ENCODE measurements around the gene GON4L.
"Not testable (repeated sequence)": the region's sequence is repeated elsewhere in the genome, so short reads cannot be mapped to it uniquely, and the experiment has no call there.

GON4L gene

DNA sequence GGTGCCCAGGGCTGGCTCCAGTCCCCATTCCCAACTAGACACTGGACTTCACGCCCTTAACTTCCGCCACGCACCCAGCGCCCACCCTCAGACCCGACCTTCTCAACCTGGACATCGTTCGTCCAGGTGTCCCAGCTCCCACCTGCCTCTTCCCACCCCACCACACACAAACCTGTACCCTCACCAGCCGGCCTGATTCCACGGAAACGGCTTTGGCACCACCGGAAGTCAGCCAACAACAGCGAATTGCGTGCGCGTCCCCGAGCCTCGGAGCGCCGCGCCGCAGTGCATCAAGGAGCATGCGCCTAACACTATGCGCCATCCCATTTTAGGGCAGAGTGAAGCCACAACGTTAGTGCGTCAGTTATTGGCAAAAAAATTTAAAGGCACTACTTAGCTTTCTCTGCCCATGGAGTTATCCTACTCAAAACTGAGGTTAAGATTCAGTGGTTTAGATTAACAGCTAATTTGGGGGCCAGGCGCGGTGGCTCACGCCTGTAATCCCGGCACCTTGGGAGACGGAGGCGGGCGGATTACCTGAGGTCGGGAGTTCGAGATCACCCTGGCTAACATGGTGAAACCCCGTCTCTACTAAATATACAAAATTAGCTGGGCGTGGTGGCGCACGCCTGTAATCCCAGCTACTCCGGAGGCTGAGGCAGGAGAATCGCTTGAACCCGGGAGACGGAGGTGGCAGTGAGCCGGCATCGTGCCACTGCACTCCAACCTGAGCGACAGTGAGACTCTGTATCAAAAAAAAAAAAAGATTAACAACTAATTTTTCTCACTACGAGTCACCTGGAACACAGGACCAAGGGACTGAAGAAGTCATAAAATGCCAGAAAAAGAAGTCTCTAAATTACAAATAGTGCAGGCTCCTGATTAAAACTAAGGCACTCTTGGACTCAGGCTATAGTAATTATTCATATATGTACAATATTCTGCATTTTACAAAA lies at the start of gene GON4L:
Gene GON4L, minus strand, starts transcription at position 240 of the 956 bp plus-strand sequence. CDS start 3,434 bp downstream, outside the sequence.
- peak; percentile 77 to 88 (median 79) for DNase-seq (ENCODE audit: low read depth in 3 of 3)

DNA sequence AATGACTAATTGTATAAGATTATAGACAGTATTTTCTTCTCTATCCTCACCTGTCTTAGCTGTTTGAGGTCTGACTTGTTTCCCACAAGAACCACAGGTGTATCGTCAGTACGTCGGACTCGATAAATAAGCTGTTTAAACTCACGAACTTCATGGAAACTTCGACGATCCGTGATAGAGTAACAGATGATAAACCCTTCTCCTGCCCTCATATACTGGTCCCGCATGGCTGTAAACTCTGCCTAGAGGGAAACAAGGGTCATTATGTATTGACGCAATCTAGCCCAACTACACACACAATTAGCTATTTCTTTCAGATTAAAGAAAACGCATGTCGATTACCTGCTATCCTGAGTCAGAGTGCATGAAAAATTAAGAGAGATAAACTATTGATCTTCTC lies 47.2 kb upstream of the GON4L start:
- DNase-seq (ENCODE audit: low read depth in 3 of 3) = no peak

GRCh38 chr1:155900161-155900560 lies 43.1 kb upstream of the GON4L start:
- DNase-seq (ENCODE audit: low read depth in 3 of 3) = no peak

DNA sequence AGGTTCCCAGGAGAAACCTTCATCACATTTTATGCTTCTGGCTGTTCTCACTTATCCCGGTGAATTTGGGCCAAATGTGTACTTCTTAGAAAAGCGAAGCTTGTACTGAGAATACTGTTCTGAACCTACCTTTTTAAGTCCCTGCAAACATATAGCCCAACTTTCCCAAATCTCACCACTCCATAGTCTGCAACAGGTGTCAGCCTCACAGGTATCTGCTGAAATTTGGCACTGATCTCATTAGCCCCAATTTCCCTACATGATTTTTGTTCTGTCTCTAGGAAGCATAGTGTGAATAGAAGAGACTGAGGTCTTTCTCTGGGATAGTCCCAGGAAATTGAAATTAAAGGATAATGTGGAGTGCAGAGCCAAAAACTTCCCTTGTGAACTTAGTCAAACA lies 42.7 kb upstream of the GON4L start:
- DNase-seq (ENCODE audit: low read depth in 3 of 3) = no peak

GRCh38 chr1:155898888-155899287 lies 41.9 kb upstream of the GON4L start:
- no peak for DNase-seq (ENCODE audit: low read depth in 3 of 3)

- DNase-seq (ENCODE audit: low read depth in 3 of 3) = no peak
These were observed 40.7 kb upstream of the GON4L start for GRCh38 chr1:155897746-155898145.

GRCh38 chr1:155896476-155896875 lies 39.5 kb upstream of the GON4L start:
- DNase-seq (ENCODE audit: low read depth in 3 of 3) = not testable (repeated sequence)

DNA sequence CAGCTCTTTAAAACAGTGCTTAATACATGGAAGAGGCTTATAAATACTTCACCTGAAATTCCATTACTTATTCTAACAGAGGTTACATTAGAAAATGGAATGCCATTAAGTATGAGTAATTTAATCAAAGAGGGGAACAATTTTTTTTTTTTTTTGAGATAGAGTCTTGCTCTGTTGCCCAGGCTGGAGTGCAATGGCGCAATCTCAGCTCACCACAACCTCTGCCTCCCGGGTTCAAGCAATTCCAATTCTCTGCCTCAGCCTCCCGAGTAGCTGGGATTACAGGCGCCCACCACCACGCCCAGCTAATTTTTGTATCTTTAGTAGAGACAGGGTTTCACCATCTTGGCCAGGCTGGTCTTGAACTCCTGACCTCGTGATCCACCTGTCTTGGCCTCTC lies 38.6 kb upstream of the GON4L start:
- DNase-seq (ENCODE audit: low read depth in 3 of 3) = not testable (repeated sequence)

GRCh38 chr1:155893389-155894142 lies 36.6 kb upstream of the GON4L start:
- DNase-seq (ENCODE audit: low read depth in 3 of 3) = no peak

DNA sequence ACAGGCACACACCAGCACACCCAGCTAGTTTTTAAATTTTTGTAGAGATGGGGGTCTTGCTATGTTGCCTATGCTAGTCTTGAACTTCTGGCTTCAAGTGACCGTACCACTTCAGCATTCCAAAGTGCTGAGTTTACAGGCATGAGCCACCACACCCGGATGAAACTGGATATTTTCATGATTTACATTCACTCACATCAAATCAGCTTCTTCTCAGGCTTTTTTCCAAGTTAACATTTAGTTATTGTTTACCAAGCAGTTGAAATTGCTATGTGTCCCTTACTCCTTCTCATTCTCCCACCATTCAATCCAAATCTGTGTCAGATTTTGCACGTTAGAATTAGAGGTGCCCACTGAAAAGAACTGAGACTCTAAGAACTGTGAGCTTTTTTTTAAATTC lies 35.8 kb upstream of the GON4L start:
- no peak for DNase-seq (ENCODE audit: low read depth in 3 of 3)

DNA sequence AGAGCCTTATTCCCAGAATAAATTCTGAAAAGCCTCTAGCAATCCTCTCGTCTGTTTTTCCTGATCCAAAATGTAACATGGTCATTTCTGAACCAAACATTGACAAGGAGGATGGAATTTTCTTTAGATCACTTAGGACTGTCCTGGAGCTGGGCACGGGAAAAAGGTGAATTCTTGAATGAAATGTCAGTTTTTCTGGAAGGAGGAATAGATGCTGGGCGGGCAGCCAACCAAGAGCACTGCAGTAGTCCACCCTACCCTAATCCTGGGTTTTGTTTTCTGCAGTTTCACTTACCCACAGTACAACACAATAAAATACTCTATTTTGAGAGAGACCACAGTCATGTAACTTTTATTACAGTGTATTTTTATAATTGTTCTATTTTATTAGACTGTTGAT lies 33.2 kb upstream of the GON4L start:
- no peak for DNase-seq (ENCODE audit: low read depth in 3 of 3)

- DNase-seq (ENCODE audit: low read depth in 3 of 3) = no peak
These were observed 32.6 kb upstream of the GON4L start for GRCh38 chr1:155889566-155889965.

GRCh38 chr1:155888481-155888880 lies 31.5 kb upstream of the GON4L start:
- no peak for DNase-seq (ENCODE audit: low read depth in 3 of 3)

DNA sequence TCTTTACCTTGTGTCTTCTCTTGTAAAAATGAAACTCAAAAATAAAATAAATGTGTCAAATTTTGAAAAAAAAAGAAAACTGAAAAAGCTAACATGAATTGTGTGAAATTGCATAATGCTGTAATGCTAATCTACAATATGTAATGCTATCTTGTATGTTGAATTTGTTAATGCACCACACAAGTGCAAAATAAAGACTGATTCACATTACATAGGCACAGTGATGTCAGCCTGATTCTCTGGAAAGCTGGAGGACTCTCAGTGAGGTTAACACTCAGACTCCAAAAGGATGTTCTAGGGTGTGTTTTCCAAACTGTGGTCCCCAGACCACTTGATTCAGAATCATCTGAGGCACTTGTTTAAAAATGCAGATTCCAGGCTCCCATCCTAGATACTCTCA lies 28.0 kb upstream of the GON4L start:
- no peak for DNase-seq (ENCODE audit: low read depth in 3 of 3)

- DNase-seq (ENCODE audit: low read depth in 3 of 3) = no peak
These were observed 27.3 kb upstream of the GON4L start for GRCh38 chr1:155884031-155884960.

DNA sequence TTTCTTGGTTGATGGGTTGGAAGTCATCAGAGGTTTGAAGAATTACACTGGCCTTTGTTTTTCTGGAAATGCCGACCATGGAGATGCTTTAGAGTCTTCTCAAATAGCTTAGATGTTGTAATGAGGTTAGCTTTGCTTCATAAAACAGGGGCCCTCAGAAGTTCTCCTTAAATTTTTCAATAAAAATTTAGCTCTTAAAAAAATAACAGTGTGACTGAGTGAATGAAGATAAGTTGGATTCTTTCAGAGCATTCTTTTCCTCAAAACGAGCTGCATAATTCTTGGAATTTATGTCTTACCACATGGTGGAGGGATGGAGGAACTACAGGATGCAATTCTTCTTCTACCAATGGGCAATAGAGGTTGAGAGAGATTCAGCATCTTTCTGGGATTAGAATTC lies 25.8 kb upstream of the GON4L start:
- DNase-seq (ENCODE audit: low read depth in 3 of 3) = no peak

DNA sequence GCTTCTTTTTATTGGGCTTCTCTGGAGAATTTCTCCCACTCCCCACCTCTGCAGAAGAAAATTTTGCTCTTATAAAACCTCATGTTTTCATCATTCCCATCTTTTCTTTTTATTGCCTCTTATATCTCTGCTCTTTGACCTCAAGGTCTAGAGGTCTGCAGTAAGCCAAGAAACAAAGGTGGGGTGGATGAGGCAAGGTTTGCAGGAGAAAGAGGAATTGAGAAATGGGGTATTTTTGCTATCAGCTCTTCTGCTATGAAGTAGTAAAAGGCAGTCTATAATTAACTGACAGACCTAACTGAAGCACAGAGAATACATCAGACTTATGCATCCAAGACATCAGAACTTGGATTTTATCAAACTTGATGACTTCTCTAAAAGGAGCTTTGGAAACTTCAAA lies 25.2 kb upstream of the GON4L start:
- DNase-seq (ENCODE audit: low read depth in 3 of 3) = no peak

GRCh38 chr1:155880950-155881349 lies 23.9 kb upstream of the GON4L start:
- no peak for DNase-seq (ENCODE audit: low read depth in 3 of 3)

DNA sequence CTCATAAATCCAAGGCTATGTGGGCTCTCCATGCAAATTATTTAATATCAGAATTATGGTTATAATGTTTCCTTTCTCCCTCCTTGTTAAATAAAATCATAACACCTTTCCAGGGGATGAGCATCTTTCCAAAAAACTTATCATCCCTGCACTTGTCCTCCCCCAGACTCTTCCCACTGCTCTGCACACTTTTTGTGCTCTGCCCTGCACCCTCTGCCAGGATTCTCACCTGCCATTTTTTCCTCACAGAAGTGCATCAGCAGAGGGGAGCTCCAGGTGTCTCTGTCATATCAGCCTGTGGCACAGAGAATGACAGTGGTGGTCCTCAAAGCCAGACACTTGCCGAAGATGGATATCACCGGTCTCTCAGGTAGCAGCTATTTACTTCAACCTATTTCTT lies 23.2 kb upstream of the GON4L start:
- DNase-seq (ENCODE audit: low read depth in 3 of 3) = no peak

- no peak for DNase-seq (ENCODE audit: low read depth in 3 of 3)
These were observed 20.9 kb upstream of the GON4L start for GRCh38 chr1:155877945-155878344.

DNA sequence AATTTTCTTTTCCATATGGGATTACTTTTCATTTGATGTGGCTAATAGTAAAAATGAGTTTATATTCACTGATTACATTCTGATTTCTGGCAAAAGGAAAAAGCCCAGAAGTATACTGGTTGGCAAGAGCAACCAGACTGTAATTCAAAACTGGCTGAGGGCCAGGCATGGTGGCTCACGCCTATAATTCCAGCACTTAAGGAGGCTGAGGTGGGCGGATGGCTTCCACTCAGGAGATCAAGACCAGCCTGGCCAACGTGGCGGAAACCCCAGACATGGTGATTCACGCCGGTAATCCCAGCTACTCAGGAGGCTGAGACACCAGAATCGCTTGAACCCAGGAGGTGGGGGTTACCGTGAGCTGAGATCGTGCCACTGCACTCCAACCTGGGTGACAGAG lies 16.8 kb upstream of the GON4L start:
- no peak for DNase-seq (ENCODE audit: low read depth in 3 of 3)

DNA sequence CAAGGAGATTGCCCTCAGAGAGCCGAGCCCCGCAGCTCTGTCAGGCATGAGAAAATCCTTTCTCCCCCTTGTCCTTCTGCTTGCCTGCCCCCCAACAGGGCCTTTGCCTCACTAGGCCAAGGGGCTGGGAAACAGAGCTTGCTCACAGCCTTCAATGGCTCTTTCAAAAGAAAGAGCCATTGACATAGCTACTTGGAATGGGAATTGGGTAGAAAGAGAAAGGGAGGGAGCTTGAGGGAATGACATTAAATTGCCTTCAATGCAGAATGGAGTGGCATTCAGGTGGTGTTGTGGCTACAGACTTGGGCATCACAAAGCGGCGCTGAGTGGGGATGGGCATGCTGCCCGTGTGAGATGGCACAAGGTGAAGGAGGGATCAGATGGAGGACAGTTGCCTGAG lies 15.5 kb upstream of the GON4L start:
- DNase-seq (ENCODE audit: low read depth in 3 of 3) = no peak

Measured in stimulated activated CD4-positive, alpha-beta T cell treated with anti-CD3 and anti-CD28 coated beads, TNF-alpha, amount 100 ng/mL, for 24 hours (primary cell).